Kidney (tissue), 22 donors: ENCODE measurements around the gene SDK1. TPM values are rescaled to one million over a fixed set of nuclear protein-coding genes. Genes with fewer than 3 reads are reported as not detected.

Experiments used
- DNase-seq, 5 donors: peaks; one replicate each; pipeline ENCODE4 v3.0.0-alpha.2; 2013 to 2020
- FAIRE-seq: peaks from 2 replicates; lab custom pipeline; 2012; peaks lifted over from hg19 to GRCh38; lab: Jason Lieb, UNC
- H3K27ac ChIP-seq, 2 donors: one replicate each; pipeline ENCODE4 v1.7.0; 2013; ENCODE audit warnings: low read depth in 2 of 2, low read length in 2 of 2, inconsistent platforms in 1 of 2
- H3K27me3 ChIP-seq: one replicate; pipeline ENCODE4 v1.7.1; 2013; ENCODE audit warnings: low read length, inconsistent platforms; ENCODE audit not compliant: control insufficient read depth, insufficient read depth
- H3K36me3 ChIP-seq, 3 donors: one replicate each; pipeline versions ENCODE4 v1.7.0 to v1.7.1; 2013; ENCODE audit warnings: low read length in 3 of 3, control low read depth in 1 of 3, inconsistent platforms in 1 of 3; ENCODE audit not compliant: insufficient read depth in 3 of 3, control insufficient read depth in 2 of 3
- H3K4me1 ChIP-seq, 3 donors: one replicate each; pipeline versions ENCODE4 v1.7.0 to v1.7.1; 2013; ENCODE audit warnings: low read length in 3 of 3, inconsistent platforms in 1 of 3, low read depth in 1 of 3; ENCODE audit not compliant: control insufficient read depth in 2 of 3, insufficient read depth in 2 of 3
- H3K4me3 ChIP-seq, 3 donors: one replicate each; pipeline versions ENCODE4 v1.7.0 to v1.8.1; 2013; ENCODE audit warnings: low read length in 3 of 3, control low read depth in 1 of 3, inconsistent platforms in 1 of 3
- H3K9ac ChIP-seq, 3 donors: one replicate each; pipeline versions ENCODE4 v1.7.0 to v1.7.1; 2013; ENCODE audit warnings: low read length in 3 of 3, control low read depth in 1 of 3, inconsistent platforms in 1 of 3
- H3K9me3 ChIP-seq, 3 donors: one replicate each; pipeline versions ENCODE4 v1.7.0 to v1.7.1; 2013; ENCODE audit warnings: low read length in 3 of 3, control low read depth in 1 of 3, inconsistent platforms in 1 of 3; ENCODE audit not compliant: control insufficient read depth in 2 of 3, insufficient read depth in 1 of 3
- intact Hi-C: fragments of 100-400 bp; cut with DNase I; formaldehyde crosslinking; loops from one replicate; pipeline ENCODE4 v1.11.1; 2022
- long read RNA-seq, 10 donors: library from polyadenylated mRNA in 1 of 10; unstranded in 1 of 10; transcript quantifications; one replicate each; pipeline ENCODE4 v2.0.0 and lab custom pipeline, GENCODE V29; 2021 to 2026
- polyA plus RNA-seq: library from polyadenylated mRNA; stranded (reverse); fragments of 350-450 nt; fragmentation: Illumina TruSeq; extraction: RNeasy Lipid Tissue Mini Kit (QIAGEN cat#74804); gene quantifications from one replicate; pipeline ENCODE4 v1.2.3, GENCODE V29; 2014; ENCODE audit warnings: low read depth, low replicate concordance; ENCODE audit not compliant: insufficient read depth
- total RNA-seq: library from RNA; stranded (reverse); fragmentation: NEBNext Ultra II Directional; extraction: Animal tissue kit (Norgen Biotek cat#: 25700); gene quantifications from one replicate; pipeline ENCODE4 v1.2.1, GENCODE V29; 2021
- TF ChIP-seq, protein P1 (sequence below): IDR thresholded peaks from 3 replicates; pipeline ENCODE4 v1.5.1; 2012; ENCODE audit warnings: mild to moderate bottlenecking, moderate library complexity, borderline replicate concordance; ENCODE audit not compliant: insufficient read depth; ENCODE audit errors: extremely low read depth
- donor health status: control.
- donor health status: control.
- donor health status: control.
- donor health status: control.
- donor health status: control.
- donor health status: DM: yes; HTN: yes; CAD: no.
- donor health status: Normal renal cell carcinoma (clear cell type).

SDK1 gene, protein sequence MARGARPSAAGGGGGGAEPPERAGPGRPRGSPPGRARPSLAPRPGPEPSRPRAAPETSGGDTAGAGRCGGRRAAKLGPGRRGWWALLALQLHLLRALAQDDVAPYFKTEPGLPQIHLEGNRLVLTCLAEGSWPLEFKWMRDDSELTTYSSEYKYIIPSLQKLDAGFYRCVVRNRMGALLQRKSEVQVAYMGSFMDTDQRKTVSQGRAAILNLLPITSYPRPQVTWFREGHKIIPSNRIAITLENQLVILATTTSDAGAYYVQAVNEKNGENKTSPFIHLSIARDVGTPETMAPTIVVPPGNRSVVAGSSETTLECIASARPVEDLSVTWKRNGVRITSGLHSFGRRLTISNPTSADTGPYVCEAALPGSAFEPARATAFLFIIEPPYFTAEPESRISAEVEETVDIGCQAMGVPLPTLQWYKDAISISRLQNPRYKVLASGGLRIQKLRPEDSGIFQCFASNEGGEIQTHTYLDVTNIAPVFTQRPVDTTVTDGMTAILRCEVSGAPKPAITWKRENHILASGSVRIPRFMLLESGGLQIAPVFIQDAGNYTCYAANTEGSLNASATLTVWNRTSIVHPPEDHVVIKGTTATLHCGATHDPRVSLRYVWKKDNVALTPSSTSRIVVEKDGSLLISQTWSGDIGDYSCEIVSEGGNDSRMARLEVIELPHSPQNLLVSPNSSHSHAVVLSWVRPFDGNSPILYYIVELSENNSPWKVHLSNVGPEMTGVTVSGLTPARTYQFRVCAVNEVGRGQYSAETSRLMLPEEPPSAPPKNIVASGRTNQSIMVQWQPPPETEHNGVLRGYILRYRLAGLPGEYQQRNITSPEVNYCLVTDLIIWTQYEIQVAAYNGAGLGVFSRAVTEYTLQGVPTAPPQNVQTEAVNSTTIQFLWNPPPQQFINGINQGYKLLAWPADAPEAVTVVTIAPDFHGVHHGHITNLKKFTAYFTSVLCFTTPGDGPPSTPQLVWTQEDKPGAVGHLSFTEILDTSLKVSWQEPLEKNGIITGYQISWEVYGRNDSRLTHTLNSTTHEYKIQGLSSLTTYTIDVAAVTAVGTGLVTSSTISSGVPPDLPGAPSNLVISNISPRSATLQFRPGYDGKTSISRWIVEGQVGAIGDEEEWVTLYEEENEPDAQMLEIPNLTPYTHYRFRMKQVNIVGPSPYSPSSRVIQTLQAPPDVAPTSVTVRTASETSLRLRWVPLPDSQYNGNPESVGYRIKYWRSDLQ (N-terminal part only)
- 38.3 TPM for total RNA-seq
- polyA plus RNA-seq: 2.0 TPM
- long read RNA-seq, donor 1: 0 reads
- long read RNA-seq, donor 2: 0 reads
- long read RNA-seq, donor 3, partial matches to known transcripts: 0 of 1 reads
- long read RNA-seq, donor 3, other reads (novel, unspliced or antisense): 0 of 1 reads
- long read RNA-seq, donor 4: 0 reads
- long read RNA-seq, donor 5: 0 reads
- long read RNA-seq, donor 6: 0 reads
- long read RNA-seq, donor 7, partial matches to known transcripts: 14 of 51 reads
- long read RNA-seq, donor 7, other reads (novel, unspliced or antisense): 37 of 51 reads
- long read RNA-seq, donor 8: 0 reads
- long read RNA-seq, donor 9: 0 reads
- long read RNA-seq, donor 10: 0 reads

DNA sequence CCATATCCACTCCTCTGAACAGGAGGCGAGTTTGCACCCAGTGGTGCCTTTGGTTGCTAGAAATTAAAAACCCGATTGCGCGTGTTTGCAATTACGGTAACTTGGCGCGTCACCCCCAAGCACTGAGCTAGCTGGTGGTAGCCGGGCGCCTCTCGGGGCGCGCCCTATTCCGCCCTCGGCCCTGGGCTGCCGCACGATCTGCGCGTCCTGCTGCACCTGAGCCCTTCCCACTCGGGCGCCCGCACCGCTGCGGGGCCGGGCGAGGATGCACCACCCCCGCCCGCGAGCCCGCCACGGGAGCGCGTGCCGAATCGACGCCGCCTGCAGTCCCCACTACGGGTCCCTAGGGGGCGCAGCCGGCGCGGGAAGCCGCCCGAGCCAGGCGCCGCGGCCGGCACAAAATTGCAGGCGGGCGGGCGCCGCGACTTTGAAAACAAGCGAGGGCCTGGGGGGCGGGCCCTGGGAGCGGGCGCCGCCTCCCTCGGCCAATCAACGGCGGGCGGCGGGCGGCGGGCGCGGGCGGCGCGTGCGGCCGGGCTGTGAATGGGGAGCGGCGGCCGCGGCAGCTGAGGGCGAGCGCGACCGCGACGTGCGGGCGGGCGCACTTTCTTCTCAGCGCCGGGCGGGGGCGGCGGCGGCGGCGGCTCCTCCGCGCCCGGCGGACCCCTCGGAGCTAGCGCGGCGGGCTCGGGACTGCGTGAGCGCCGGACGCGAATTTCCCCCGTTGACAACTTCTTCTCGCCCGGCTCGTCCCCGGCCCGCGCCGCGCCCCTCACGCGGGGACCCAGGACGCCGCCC, at the start of gene SDK1:
Gene SDK1, plus strand, starts transcription at position 602 of the 798 bp plus-strand sequence. CDS start 335 bp downstream, outside the sequence.
- Histone ChIP-seq H3K27ac (no peak within 1 kb of the TSS), H3K27me3 (no peaks in the 10 kb centered on the region), H3K4me3 (peak within 1 kb of the TSS; percentile 57 to 75 (median 69)), H3K36me3 (no peaks in the 10 kb centered on the region), H3K4me1 (no peaks in the 10 kb centered on the region), H3K9me3 (no peaks in the 10 kb centered on the region), H3K9ac (peak within 1 kb of the TSS in 2 of 3 donors; percentile 22 to 30)
- intact Hi-C loops: no loop called here
- peak; percentile 93 to 97 (median 95) for DNase-seq
- FAIRE-seq: no peak
- TF ChIP-seq, protein P1, sequence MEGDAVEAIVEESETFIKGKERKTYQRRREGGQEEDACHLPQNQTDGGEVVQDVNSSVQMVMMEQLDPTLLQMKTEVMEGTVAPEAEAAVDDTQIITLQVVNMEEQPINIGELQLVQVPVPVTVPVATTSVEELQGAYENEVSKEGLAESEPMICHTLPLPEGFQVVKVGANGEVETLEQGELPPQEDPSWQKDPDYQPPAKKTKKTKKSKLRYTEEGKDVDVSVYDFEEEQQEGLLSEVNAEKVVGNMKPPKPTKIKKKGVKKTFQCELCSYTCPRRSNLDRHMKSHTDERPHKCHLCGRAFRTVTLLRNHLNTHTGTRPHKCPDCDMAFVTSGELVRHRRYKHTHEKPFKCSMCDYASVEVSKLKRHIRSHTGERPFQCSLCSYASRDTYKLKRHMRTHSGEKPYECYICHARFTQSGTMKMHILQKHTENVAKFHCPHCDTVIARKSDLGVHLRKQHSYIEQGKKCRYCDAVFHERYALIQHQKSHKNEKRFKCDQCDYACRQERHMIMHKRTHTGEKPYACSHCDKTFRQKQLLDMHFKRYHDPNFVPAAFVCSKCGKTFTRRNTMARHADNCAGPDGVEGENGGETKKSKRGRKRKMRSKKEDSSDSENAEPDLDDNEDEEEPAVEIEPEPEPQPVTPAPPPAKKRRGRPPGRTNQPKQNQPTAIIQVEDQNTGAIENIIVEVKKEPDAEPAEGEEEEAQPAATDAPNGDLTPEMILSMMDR: peak; percentile 90

DNA sequence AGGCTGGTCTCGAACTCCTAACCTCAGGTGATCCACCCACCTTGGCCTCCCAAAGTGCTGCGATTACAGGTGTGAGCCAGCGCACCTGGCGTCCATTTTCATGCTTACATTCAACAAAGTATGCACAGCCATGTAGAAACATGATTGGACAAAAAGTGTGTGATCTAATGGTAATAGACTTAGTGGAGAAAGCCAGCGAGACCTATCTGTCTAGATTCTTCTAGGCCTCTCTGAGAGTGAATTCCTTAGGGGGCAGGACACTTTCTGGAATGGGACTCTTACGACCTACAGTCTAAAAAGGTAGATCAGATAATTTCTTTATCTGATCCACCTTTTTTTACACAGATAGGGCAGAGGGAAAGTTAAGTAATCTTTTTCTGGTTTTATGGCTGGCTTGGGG, 46.3 kb upstream of the SDK1 start:
- intact Hi-C loops: no loop called here
- FAIRE-seq: no peak
- no peak for DNase-seq
- Histone ChIP-seq H3K4me1 (no peaks in the 10 kb centered on the region), H3K27ac (no peak overlapping the region), H3K9me3 (no peaks in the 10 kb centered on the region), H3K36me3 (no peaks in the 10 kb centered on the region), H3K4me3 (no peak overlapping the region), H3K9ac (no peak overlapping the region), H3K27me3 (no peaks in the 10 kb centered on the region)
- TF ChIP-seq, protein P1: no peak
